Measurements from ENCODE around the gene MARCHF11.

Gene MARCHF11

DNA sequence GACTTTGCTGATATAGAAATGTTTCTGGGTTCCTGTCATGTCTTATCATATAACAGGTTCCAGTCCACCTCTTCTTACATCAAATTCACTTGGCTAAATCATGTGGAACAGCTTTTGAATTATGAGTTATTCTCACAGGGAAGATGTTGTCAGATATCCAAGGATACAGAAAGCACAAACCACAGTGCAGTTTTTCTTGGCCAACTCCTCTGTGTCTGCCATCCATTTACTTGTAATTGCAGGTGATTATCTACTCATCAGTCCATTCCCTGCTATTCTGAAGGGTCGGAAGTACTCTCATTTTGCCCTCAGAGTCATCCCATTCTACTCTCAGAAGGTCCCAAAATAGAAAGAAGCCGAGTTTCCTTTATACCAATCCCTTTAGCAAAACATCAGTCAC is 10.0 kb downstream of the MARCHF11 start:
- DNase-seq (ENCODE audit: low read depth) = no peak
- TF ChIP-seq, protein P1, sequence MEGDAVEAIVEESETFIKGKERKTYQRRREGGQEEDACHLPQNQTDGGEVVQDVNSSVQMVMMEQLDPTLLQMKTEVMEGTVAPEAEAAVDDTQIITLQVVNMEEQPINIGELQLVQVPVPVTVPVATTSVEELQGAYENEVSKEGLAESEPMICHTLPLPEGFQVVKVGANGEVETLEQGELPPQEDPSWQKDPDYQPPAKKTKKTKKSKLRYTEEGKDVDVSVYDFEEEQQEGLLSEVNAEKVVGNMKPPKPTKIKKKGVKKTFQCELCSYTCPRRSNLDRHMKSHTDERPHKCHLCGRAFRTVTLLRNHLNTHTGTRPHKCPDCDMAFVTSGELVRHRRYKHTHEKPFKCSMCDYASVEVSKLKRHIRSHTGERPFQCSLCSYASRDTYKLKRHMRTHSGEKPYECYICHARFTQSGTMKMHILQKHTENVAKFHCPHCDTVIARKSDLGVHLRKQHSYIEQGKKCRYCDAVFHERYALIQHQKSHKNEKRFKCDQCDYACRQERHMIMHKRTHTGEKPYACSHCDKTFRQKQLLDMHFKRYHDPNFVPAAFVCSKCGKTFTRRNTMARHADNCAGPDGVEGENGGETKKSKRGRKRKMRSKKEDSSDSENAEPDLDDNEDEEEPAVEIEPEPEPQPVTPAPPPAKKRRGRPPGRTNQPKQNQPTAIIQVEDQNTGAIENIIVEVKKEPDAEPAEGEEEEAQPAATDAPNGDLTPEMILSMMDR (IDR thresholded peaks at IDR 0.05; ENCODE audit: control insufficient read depth, extremely low read depth, insufficient read depth) = no peak
- H3K4me3 ChIP-seq (ENCODE audit: low read depth, low read length) = no peak overlapping the region

DNA sequence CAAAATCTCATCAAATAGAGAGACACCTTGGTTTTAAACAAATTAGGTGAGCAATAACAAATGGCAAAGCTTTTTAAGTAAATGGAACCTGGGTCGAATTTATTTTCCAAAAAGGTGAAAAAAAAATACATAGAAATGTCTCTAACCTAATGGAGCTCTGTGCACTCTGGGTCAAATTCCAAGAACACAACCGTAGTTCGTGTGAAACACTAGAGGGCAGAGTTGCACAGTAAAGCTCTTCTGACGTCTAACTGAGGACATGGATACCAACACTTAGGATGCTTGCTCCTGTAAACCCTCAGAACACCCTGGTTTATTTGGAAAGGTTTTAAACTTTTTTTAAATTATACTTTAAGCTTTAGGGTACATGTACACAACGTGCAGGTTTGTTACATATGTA is 18.9 kb downstream of the MARCHF11 start:
- DNase-seq (ENCODE audit: low read depth) = peak; percentile 52
- no peak overlapping the region for H3K4me3 ChIP-seq (ENCODE audit: low read depth, low read length)
- TF ChIP-seq, protein P1 (IDR thresholded peaks at IDR 0.05; ENCODE audit: control insufficient read depth, extremely low read depth, insufficient read depth) = peak; percentile 85

DNA sequence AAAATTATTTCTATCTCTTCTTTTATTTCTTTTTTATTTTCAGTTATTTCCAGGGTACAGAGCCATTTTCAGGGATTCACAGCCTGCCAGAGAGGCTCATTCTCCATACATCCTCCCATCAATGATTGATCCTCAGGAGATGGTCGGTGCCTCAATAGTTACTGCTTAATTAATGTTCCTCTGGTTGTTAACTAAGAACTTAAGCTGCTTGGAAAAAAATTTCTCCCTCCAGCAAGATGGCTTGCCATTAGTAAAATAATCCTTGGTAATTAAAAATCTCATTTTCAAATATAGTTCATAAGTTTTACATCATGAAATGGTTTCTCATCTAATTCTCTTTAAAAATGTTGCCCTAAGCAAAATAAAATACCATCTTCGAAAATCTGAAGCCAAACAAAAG is 20.0 kb downstream of the MARCHF11 start:
- TF ChIP-seq, protein P1 (IDR thresholded peaks at IDR 0.05; ENCODE audit: control insufficient read depth, extremely low read depth, insufficient read depth) = no peak
- no peak overlapping the region for H3K4me3 ChIP-seq (ENCODE audit: low read depth, low read length)
- no peak for DNase-seq (ENCODE audit: low read depth)

DNA sequence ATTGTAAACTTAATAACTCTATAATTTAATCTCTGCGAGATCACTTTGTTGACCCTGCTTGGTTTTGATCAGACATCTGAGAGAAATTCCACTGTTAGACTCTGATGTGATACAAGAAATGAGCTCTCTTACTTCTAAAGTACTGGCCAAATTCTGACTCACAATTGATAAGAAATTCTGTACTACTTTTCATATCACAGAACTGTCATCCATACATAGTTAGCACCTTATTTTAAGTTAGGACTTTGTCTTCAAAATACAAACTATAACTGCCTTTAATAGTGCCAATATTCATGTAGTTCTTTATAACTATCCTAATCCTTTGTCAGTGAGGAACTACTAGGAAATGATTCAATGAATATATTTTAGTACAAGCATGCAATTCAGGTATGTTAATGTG is 23.4 kb downstream of the MARCHF11 start:
- TF ChIP-seq, protein P1 (IDR thresholded peaks at IDR 0.05; ENCODE audit: control insufficient read depth, extremely low read depth, insufficient read depth) = no peak

DNA sequence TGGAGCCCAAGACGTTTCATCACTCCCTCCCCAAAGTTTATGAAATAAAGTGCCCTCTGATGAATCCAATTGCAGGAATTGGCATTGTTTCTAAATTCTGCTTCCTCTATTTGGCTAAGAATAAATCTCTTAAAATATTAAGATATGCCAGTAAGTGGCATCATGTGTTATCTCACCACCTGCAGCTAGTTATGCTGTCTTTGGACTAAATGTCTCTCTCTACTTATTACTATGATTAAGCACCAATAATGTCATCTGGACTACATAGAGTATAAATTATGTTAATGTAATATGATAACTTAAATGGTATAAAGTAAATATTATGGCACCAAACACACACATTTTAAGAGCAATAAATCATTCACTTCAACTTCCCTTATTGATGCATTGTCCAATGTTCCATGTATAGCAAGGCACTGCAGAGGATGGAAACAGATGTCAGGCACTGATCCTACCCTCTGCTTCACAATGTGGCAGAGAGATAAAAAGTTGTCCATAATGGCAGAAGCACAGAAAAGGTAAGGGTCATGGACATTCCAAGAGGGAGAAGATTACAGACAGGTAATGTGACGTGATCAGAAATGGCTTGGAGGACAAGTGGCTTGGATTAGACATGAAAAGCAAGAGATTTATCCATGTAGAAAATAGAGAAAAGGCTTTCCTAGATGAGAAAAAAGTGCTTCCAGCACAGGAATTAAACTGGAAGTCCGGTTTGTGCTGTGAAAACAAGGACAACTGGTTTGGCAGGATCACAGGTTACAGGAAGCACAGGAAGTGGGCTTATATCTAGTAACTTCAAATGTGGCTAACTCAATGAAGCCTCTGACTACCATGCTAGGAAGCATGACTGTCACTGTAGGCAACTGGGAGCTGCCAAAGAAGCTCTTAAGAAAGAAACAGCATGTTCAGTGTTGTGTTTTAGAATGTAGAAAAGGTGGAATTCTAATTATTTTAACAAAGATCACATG is 26.7 kb downstream of the MARCHF11 start:
- DNase-seq (ENCODE audit: low read depth) = peak; percentile 56
- TF ChIP-seq, protein P1 (IDR thresholded peaks at IDR 0.05; ENCODE audit: control insufficient read depth, extremely low read depth, insufficient read depth) = no peak
- no peak overlapping the region for H3K4me3 ChIP-seq (ENCODE audit: low read depth, low read length)

More for the DNA sequence above, 23.4 kb downstream of the MARCHF11 start:
- no peak overlapping the region for H3K4me3 ChIP-seq (ENCODE audit: low read depth, low read length)
- DNase-seq (ENCODE audit: low read depth) = no peak

DNA sequence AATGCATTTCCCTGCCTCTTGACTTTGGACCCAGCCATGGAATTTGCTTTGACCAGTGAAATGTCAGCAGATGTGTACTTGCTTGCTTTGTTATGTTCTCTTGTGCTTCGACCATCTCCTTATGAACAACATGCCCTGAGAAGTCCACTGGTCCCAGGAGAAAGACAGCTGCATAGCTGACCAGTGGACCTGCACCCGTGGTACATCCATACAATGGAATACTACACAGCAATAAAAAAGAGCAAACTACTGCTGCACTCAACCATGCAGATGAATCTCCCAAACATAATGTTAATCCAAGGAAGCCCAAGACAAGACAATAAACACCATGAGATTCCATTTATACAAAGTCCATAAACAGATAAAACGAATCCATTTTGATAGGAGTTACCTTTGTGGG is 30.0 kb downstream of the MARCHF11 start:
- H3K4me3 ChIP-seq (ENCODE audit: low read depth, low read length) = no peak overlapping the region
- no peak for DNase-seq (ENCODE audit: low read depth)
- TF ChIP-seq, protein P1 (IDR thresholded peaks at IDR 0.05; ENCODE audit: control insufficient read depth, extremely low read depth, insufficient read depth) = no peak
